ENCODE data around the gene ZFR2.

DNA sequence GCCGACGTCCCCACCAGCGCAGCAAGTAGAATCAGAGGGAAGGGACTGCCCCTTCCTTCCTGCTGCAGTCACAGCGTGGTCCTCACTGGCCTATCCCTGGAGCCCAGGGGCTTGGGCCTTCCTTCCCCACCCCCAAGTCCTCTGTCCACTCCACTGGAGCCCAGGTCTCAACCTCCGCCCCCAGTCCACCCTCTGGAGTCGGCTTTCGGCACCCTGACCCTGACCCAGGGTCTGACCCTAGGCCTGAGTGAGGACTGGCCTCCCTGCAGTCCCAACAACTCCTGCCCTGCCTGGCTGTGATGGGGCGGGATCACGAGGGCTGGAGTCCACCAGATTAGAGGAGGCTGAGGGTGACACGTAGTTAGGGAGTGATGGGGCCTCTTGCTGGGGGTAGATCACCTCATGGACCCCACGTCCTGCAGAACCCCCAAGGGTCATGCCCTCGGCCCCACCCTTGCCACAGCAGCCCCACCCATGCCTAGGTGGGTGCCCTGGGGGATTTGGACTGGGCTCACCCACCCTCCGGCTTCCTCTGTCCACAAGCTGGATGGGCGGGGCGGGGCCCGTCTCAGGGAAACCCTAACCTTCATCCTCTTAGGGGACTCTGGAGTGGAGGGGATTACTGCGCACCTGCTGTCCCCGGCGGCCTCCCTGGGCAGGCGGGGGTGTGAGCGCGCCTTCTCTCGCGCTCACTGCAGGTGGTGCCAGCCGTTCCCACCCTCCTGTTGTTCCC is 100.7 kb downstream of the ZFR2 start:
- TF ChIP-seq YY1 (IDR thresholded peaks at IDR 0.05; ENCODE audit: low read depth, low read length) (no peak), CBX5 (IDR thresholded peaks at IDR 0.05; ENCODE audit: low read depth, low read length) (no peak)

Measured in H1 (cell line).